IMR-90 (cell line): Measurements from ENCODE around the gene NDUFS5. TPM values are rescaled to one million over a fixed set of nuclear protein-coding genes. Genes with fewer than 3 reads are reported as not detected.

Source experiments
- ATAC-seq: fragments of 200-7000 bp; cut with Tn5 transposase; 2 replicates; pipeline ENCODE4 v1.9.1; 2020; ENCODE audit warnings: low read depth, mild to moderate bottlenecking, moderate library complexity
- BruUV-seq: library from RNA; stranded (reverse); fragments of 400-500 nt; replicated peaks from 2 replicates; lab custom pipeline; 2021; lab: Mats Ljungman, UMichigan
- CTCF ChIA-PET: fragments of 300-600 bp; formaldehyde crosslinking; extraction: SDS; loops from one replicate; lab custom pipeline; 2021; ENCODE audit warnings: antibody characterized with exemption; lab: Yijun Ruan, JAX
- POLR2A ChIA-PET: fragments of 300-600 bp; sonication (Branson Sonifier 250); formaldehyde crosslinking; loops from one replicate; lab custom pipeline; 2022; ENCODE audit warnings: antibody characterized with exemption; ENCODE audit not compliant: unreplicated experiment; lab: Charles Lee
- DNase-seq: peaks from one replicate; pipeline ENCODE4 v3.0.0; 2013
- H2AFZ ChIP-seq: replicated peaks from 2 replicates; pipeline ENCODE3; 2013; ENCODE audit warnings: low read length, mild to moderate bottlenecking; ENCODE audit not compliant: poor library complexity
- H2AK5ac ChIP-seq: 2 replicates; pipeline ENCODE4 v1.6.1; 2013; ENCODE audit warnings: low read depth, low read length, inconsistent platforms
- H2AK9ac ChIP-seq: replicated peaks from 2 replicates; pipeline ENCODE3; 2013; ENCODE audit warnings: mild to moderate bottlenecking, low read depth, low read length, moderate library complexity; ENCODE audit not compliant: poor library complexity
- H2BK120ac ChIP-seq: 2 replicates; pipeline ENCODE4 v1.6.1; 2013; ENCODE audit warnings: low read depth, low read length, inconsistent platforms
- H2BK15ac ChIP-seq: 3 replicates; pipeline ENCODE4 v1.6.1; 2013; ENCODE audit warnings: low read depth, low read length, inconsistent platforms
- H2BK20ac ChIP-seq: 2 replicates; pipeline ENCODE4 v1.6.1; 2013; ENCODE audit warnings: low read depth, mild to moderate bottlenecking, inconsistent platforms, low read length, moderate library complexity
- H2BK5ac ChIP-seq: 2 replicates; pipeline ENCODE4 v1.6.1; 2013; ENCODE audit warnings: mild to moderate bottlenecking, low read depth, low read length, inconsistent platforms; ENCODE audit not compliant: poor library complexity, severe bottlenecking
- H3K14ac ChIP-seq: replicated peaks from 2 replicates; pipeline ENCODE4 v1.6.1; 2013; ENCODE audit warnings: low read depth, low read length, inconsistent platforms
- H3K18ac ChIP-seq: 2 replicates; pipeline ENCODE4 v1.6.1; 2013; ENCODE audit warnings: low read depth, low read length, control low read depth
- H3K23ac ChIP-seq: 2 replicates; pipeline ENCODE4 v1.6.1; 2013; ENCODE audit warnings: low read depth, low read length, inconsistent platforms
- H3K27ac ChIP-seq: 2 replicates; pipeline ENCODE4 v1.5.1; 2013; ENCODE audit warnings: mild to moderate bottlenecking, control low read depth, low read length; ENCODE audit not compliant: insufficient read depth
- H3K27me3 ChIP-seq: 2 replicates; pipeline ENCODE4 v1.6.1; 2013; ENCODE audit warnings: low read length; ENCODE audit not compliant: control insufficient read depth, insufficient read depth
- H3K36me3 ChIP-seq: 2 replicates; pipeline ENCODE4 v1.6.1; 2013; ENCODE audit warnings: low read length, mixed read lengths; ENCODE audit not compliant: control insufficient read depth, insufficient read depth
- H3K4ac ChIP-seq: 2 replicates; pipeline ENCODE4 v1.6.1; 2013; ENCODE audit warnings: low read depth, low read length, inconsistent platforms
- H3K4me1 ChIP-seq: 2 replicates; pipeline ENCODE4 v1.6.1; 2013; ENCODE audit warnings: low read length, mixed read lengths; ENCODE audit not compliant: control insufficient read depth, insufficient read depth
- H3K4me2 ChIP-seq: 2 replicates; pipeline ENCODE4 v1.6.1; 2013; ENCODE audit warnings: low read depth, mild to moderate bottlenecking, control low read depth, low read length, moderate library complexity
- H3K4me3 ChIP-seq: 2 replicates; pipeline ENCODE4 v1.5.1; 2013; ENCODE audit warnings: low read depth, mild to moderate bottlenecking, control low read depth, low read length, moderate library complexity; ENCODE audit not compliant: insufficient read depth
- H3K56ac ChIP-seq: 2 replicates; pipeline ENCODE4 v1.6.1; 2013; ENCODE audit warnings: low read length, inconsistent platforms; ENCODE audit not compliant: insufficient read depth; ENCODE audit errors: extremely low read depth
- H3K79me1 ChIP-seq, 2 experiments: 2 replicates each; pipeline ENCODE4 v1.6.1; 2013; ENCODE audit warnings: low read length in 2 of 2, inconsistent platforms in 1 of 2, low read depth in 1 of 2
- H3K9ac ChIP-seq: 2 replicates; pipeline ENCODE4 v1.6.1; 2013; ENCODE audit warnings: low read depth, low read length, control low read depth
- H3K9me1 ChIP-seq: 2 replicates; pipeline ENCODE4 v1.6.1; 2013; ENCODE audit warnings: low read length, inconsistent platforms; ENCODE audit not compliant: insufficient read depth
- H3K9me3 ChIP-seq: 2 replicates; pipeline ENCODE4 v1.6.1; 2013; ENCODE audit warnings: low read length; ENCODE audit not compliant: control insufficient read depth, insufficient read depth
- H4K20me1 ChIP-seq: 2 replicates; pipeline ENCODE4 v1.6.1; 2013; ENCODE audit warnings: low read length, inconsistent platforms; ENCODE audit not compliant: insufficient read depth
- H4K5ac ChIP-seq: 2 replicates; pipeline ENCODE4 v1.6.1; 2013; ENCODE audit warnings: mild to moderate bottlenecking, low read depth, low read length, control low read depth
- H4K8ac ChIP-seq, 2 experiments: 2 replicates each; pipeline ENCODE4 v1.6.1; 2013; ENCODE audit warnings: low read depth in 2 of 2, low read length in 2 of 2, control low read depth in 1 of 2, inconsistent platforms in 1 of 2
- H4K91ac ChIP-seq: 2 replicates; pipeline ENCODE4 v1.6.1; 2013; ENCODE audit warnings: low read depth, low read length, inconsistent platforms; ENCODE audit not compliant: insufficient read depth
- BHLHE40 ChIP-seq: fragments of 150-350 bp; IDR thresholded peaks from 2 replicates; pipeline ENCODE4 v1.6.1; 2016; ENCODE audit warnings: mild to moderate bottlenecking, low read depth, low read length
- CEBPB ChIP-seq: IDR thresholded peaks from 2 replicates; pipeline ENCODE4 v1.6.1; 2012; ENCODE audit warnings: low read depth, low read length, improper control_type of control experiment
- CHD1 ChIP-seq: IDR thresholded peaks from 2 replicates; pipeline ENCODE4 v1.6.1; 2012; ENCODE audit warnings: low read depth, low read length, improper control_type of control experiment
- CTCF ChIP-seq: conservative IDR thresholded peaks from 2 replicates; pipeline ENCODE4 v1.5.1; 2012; ENCODE audit warnings: mild to moderate bottlenecking, low read depth, low read length, improper control_type of control experiment
- ELK1 ChIP-seq: fragments of 150-350 bp; IDR thresholded peaks from 2 replicates; pipeline ENCODE4 v1.6.1; 2016; ENCODE audit warnings: low read depth, mild to moderate bottlenecking, low read length, moderate library complexity, borderline replicate concordance
- FOS ChIP-seq: fragments of 150-350 bp; IDR thresholded peaks from 2 replicates; pipeline ENCODE4 v1.6.1; 2016; ENCODE audit warnings: low read depth, low read length
- MXI1 ChIP-seq: IDR thresholded peaks from 2 replicates; pipeline ENCODE4 v1.6.1; 2012; ENCODE audit warnings: low read depth, mild to moderate bottlenecking, low read length, moderate library complexity, borderline replicate concordance
- POLR2A ChIP-seq: IDR thresholded peaks from 2 replicates; pipeline ENCODE4 v1.6.1; 2012; ENCODE audit warnings: mild to moderate bottlenecking, low read depth, low read length
- RFX5 ChIP-seq: IDR thresholded peaks from 2 replicates; pipeline ENCODE4 v1.8.0; 2012; ENCODE audit warnings: low read depth, mild to moderate bottlenecking, low read length, moderate library complexity
- SMC3 ChIP-seq: fragments of 150-350 bp; IDR thresholded peaks from 2 replicates; pipeline ENCODE4 v1.6.1; 2016; ENCODE audit warnings: low read depth, mild to moderate bottlenecking, antibody characterized with exemption, low read length, moderate library complexity
- USF2 ChIP-seq: fragments of 150-350 bp; IDR thresholded peaks from 2 replicates; pipeline ENCODE4 v1.6.1; 2017; ENCODE audit warnings: mild to moderate bottlenecking, antibody characterized with exemption, low read length, low read depth
- WGBS, 2 experiments: methylation state at CpG; one replicate each; pipeline versions ENCODE4 v1.1.5 to v1.1.7; 2013; ENCODE audit warnings: missing lambda C conversion rate in 2 of 2; ENCODE audit not compliant: insufficient read length in 1 of 2; ENCODE audit errors: extremely low coverage in 2 of 2; 5-methylcytosine and 5-hydroxymethylcytosine counted together
- dilution Hi-C: fragments of 300-500 bp; cut with HindIII; formaldehyde crosslinking; loops from one replicate; pipeline ENCODE4 v1.14.3; 2018; ENCODE audit warnings: low sequenced_read_pairs; ENCODE audit not compliant: unreplicated experiment
- in situ Hi-C: fragments of 300-500 bp; cut with MboI; formaldehyde crosslinking; loops from 3 replicates; pipeline ENCODE4 v1.14.3; 2019; ENCODE audit warnings: low sequenced_read_pairs, inconsistent platforms, mixed read lengths
- intact Hi-C: fragments of 100-400 bp; cut with micrococcal nuclease; formaldehyde crosslinking; loops from 2 replicates; pipeline ENCODE4 v1.10.0; 2022
- polyA plus RNA-seq, 3 experiments: library from polyadenylated mRNA; depleted of rRNA; stranded (reverse); fragments of >200 nt; gene quantifications; 2 replicates each; pipeline ENCODE4 v1.2.3, GENCODE V29; 2012; ENCODE audit warnings: low replicate concordance in 1 of 3
- total RNA-seq: library from RNA; depleted of rRNA; stranded (reverse); fragments of >200 nt; gene quantifications from 2 replicates; pipeline ENCODE4 v1.2.3, GENCODE V29; 2012

NDUFS5 gene
- total and polyA plus RNA-seq, 2 of the 4 experiments (the other 2 are of a cell fraction): 645 to 1,092 TPM

GRCh38 chr1:39017266-39017665, 8.9 kb upstream of the NDUFS5 start:
- peaks cover 4% of the 10 kb centered on the region for H3K36me3 ChIP-seq
- in situ Hi-C loops (loop anchor here (25.0 kb wide), 1 partner anchor 1005 kb away; the partner anchor contains the start of genes FHL3 and UTP11), dilution Hi-C loops (no loop called here), intact Hi-C loops (no loop called here)
- H2BK15ac ChIP-seq: no peak overlapping the region
- no peaks in the 10 kb centered on the region for H3K79me1 ChIP-seq
- no peak overlapping the region for H4K8ac ChIP-seq
- CTCF ChIA-PET: no interaction called here
- no peak overlapping the region for H2BK120ac ChIP-seq
- H3K56ac ChIP-seq: no peak overlapping the region
- no peak overlapping the region for H3K23ac ChIP-seq
- no TSS peak for BruUV-seq
- no peaks in the 10 kb centered on the region for H4K20me1 ChIP-seq
- no peaks in the 10 kb centered on the region for H3K4me1 ChIP-seq
- no peak overlapping the region for H3K9ac ChIP-seq
- no peak overlapping the region for H3K27ac ChIP-seq
- TF ChIP-seq SMC3: no peak
- no peak for TF ChIP-seq FOS
- TF ChIP-seq ELK1: no peak
- no peak for TF ChIP-seq POLR2A
- no peak for TF ChIP-seq MXI1
- TF ChIP-seq USF2: no peak
- TF ChIP-seq RFX5: no peak
- no peak for TF ChIP-seq BHLHE40
- TF ChIP-seq CEBPB: no peak
- TF ChIP-seq CTCF: no peak
- no peak for TF ChIP-seq CHD1
- H2AK5ac ChIP-seq: no peak overlapping the region
- H2AK9ac ChIP-seq: no peak overlapping the region
- POLR2A ChIA-PET: no interaction called here
- WGBS, 2 experiments: no CpG with 5 or more reads among the region's 5 CpGs
- H4K5ac ChIP-seq: no peak overlapping the region
- no peak overlapping the region for H3K4me3 ChIP-seq
- H3K14ac ChIP-seq: no peak overlapping the region
- no peak overlapping the region for H3K4me2 ChIP-seq
- no peak overlapping the region for H4K91ac ChIP-seq
- no peaks in the 10 kb centered on the region for H3K27me3 ChIP-seq
- H3K9me1 ChIP-seq: no peaks in the 10 kb centered on the region
- no peak overlapping the region for H3K18ac ChIP-seq
- DNase-seq (no peak), ATAC-seq (no peak)
- H3K9me3 ChIP-seq: no peaks in the 10 kb centered on the region
- H2BK5ac ChIP-seq: no peak overlapping the region
- H2AFZ ChIP-seq: no peak overlapping the region
- H2BK20ac ChIP-seq: no peak overlapping the region
- no peak overlapping the region for H3K4ac ChIP-seq
